HG02938 (cell line): ENCODE measurements around the gene RTL5.

Experiments
- ATAC-seq: cut with Tn5 transposase; IDR thresholded peaks from one replicate; pipeline ENCODE4 v1.9.1; 2021; ENCODE audit warnings: mild to moderate bottlenecking, moderate library complexity; ENCODE audit not compliant: unreplicated experiment

Gene RTL5

GRCh38 chrX:72130156-72130761 lies 1.5 kb downstream of the RTL5 start:
- ATAC-seq: no peak

GRCh38 chrX:72129661-72130060 lies 2.1 kb downstream of the RTL5 start:
- no peak for ATAC-seq

GRCh38 chrX:72128881-72129280 lies 2.8 kb downstream of the RTL5 start:
- no peak for ATAC-seq

GRCh38 chrX:72128183-72128834 lies 3.4 kb downstream of the RTL5 start:
- no peak for ATAC-seq

- ATAC-seq: no peak
Measured at GRCh38 chrX:72127332-72127731, 4.4 kb downstream of the RTL5 start.

GRCh38 chrX:72126539-72127140 lies 5.1 kb downstream of the RTL5 start:
- ATAC-seq: peak; percentile 50

GRCh38 chrX:72126048-72126415 lies 5.7 kb downstream of the RTL5 start:
- no peak for ATAC-seq

DNA sequence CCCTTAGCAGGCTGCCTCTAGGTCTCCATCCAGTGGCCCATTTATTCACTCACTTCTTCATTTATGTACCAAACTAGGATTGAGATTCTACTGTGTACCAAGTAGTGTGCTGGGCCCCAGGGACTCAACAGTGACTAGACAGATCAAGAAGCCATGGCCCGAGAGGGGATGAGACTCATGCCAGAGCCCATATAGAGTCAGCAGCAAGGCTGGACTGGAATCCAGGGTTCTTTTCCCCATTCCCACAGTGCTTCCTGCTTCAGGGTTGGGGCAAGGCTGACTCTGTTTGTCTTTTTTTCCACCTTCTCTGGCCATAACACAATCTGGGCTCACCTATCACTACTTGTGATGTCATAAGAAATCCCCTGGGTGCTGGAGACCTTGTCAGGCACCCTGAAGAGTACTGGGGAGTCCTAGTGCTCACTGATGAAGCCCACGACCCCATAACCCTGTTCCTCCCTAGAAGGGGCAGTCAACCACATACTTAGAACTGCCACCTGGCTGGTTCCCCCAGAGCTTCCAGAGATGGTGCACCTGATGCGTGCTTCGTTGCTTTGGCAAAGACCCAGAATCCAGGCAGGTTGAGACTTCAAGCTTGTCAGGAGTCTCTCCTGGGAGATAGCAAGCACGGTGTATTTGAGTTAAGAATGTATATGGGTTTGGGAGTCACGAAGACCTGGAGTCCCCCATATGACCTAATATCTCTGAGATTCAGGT lies 6.2 kb downstream of the RTL5 start:
- no peak for ATAC-seq

- ATAC-seq: no peak
Measured at GRCh38 chrX:72124540-72125201, 7.0 kb downstream of the RTL5 start.

DNA sequence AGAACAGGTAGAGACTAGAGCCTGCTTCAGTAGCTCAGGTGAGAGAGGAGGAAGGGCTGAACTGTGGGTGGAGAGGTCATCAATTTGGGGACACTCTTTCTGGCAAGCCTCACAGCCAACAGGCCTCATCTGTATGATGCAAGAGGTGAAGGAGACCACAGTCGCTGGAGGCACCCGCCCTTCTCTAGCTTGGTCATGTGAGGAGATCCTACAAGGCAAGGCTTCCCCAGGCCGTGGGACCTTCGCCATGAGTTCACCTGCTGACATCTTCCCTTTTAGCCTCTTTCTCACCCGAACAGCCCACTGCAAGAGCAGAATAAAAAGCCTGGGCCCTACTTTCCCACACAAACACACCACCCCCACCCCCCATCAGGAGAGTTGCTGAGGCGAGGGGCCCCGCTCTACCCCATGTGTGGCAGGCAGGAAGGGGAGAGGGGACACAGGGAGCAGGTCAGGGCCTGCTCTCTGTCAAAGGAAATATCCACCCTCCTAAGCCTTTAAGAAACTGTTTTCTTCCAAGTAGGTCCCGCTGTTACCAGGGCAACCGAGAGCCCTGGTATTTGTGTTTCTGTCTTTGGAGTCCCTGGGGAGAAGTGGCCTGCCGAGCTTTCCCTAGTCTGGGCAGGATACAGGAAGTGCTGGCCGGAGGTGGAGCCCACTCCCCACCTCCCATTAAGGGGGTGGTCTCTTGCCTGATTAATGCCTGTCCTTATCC lies 8.1 kb downstream of the RTL5 start:
- no peak for ATAC-seq

DNA sequence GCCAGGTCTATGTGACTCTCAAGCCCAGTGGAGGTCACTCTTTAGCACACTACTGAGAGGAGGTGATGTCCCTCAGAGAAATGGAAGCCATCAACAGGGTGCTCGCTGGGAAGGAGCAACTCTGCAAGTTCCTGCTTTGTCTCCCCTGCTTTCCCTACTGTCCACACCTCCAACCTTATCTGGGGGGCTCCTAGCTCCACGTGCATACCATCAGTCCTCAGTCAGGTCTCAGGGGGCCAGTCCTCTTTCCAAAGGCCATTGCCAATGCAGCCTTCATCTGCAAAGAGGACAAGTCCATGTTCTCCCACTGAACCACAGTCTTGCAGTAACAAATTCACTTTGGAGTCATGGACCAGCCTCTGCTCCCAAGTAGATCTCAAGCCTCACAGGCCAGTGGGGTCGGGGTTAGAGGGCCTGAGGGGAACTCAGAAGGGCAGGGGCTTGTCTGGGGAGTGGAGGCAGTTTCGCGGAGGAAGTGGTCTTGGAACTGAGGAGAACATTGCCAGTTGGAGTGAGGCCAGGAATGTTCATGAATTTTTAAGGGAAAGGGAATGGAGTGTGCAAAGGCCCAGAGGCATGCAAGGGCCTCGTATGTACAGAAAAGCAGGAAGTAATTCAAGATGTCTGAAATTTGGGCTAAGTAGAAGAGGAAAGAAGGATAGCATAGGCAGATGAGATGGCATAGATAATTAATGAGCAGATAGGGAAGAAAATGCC lies 8.9 kb downstream of the RTL5 start:
- ATAC-seq: no peak

DNA sequence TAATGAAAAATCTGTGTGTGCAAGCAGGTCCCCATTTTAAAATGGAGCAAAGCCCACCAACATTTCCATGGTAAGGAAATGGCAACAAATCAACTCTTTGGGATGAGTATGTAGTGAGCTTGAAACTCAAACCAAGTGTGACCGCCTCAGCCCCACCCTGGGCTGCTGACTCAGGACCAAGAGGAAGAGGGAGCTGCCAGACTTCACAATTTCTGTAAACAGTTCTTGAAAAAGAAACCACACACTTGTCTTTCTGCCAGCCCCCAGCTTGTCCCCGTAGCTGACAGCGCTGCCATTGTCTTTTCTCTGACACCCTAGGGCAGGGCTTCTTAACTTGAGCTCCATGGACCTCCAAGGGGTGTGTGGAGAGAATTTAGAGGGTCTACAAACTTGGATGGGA lies 10.3 kb downstream of the RTL5 start:
- ATAC-seq: no peak

DNA sequence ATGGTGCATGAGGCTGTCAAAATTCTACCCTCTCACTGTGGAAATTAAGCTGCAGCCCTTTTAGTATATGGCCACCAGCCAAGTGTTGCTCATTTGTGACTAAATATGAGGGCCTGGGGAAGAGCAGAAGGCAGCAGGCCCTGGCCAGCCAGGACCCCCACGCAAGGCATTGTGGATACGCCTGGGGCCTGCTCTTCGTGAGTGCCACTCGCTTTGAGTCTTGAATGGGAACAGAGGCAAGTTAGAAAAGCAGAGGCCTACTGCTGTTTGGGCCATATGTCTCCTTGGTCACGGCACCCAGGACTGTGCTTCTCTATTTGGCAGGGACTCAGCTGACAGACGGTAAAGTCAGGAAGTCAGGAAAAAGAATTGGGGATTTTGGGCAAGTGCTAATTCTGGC lies 10.9 kb downstream of the RTL5 start:
- no peak for ATAC-seq

DNA sequence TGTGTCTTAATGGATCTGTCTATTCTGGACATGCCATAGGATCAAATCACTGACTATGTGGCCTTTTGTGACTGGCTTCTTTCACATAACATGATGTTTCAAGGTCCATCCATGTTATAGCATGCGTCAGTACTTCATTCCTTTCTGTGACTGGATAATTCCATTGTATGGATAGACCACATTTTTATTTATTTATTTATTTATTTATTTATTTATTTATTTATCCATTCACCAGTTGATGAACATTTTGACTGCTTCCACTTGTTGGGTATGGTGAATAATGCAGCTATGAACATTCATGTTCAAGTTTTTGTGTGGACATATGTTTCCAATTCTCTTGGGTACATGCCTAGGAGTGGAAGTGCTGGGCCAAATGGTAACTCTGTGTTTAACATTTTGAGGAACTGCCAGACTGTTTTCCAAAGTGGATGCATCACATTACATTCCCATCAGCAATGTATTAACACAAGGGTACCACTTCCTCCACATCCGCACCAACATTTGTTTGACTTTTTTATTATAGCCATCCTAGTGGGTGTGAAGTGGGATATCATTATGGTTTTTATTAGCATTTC lies 14.0 kb downstream of the RTL5 start:
- no peak for ATAC-seq

- ATAC-seq: no peak
Measured at GRCh38 chrX:72115380-72115779, 16.3 kb downstream of the RTL5 start.

DNA sequence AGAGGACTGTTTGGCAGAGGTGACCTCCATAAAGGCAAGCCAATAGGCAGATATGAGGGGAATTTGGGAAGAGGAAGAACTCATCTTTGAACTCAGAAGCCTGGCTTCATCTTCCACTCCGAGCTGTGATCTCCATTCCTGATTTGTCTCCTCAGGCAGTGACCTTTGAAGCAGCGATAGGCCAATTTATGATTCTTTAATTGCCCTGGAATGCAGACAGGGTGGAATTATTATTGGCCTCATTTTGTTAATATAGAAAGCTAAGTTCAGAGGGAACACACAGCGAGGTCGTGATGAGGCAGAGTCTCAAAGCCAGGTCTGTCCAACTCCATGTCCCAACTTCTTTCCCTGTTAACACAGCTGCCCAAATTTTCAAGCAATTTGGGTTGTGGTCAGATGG lies 16.9 kb downstream of the RTL5 start:
- ATAC-seq: no peak

- ATAC-seq: no peak
Measured at GRCh38 chrX:72114306-72114705, 17.4 kb downstream of the RTL5 start.

- ATAC-seq: no peak
Measured at GRCh38 chrX:72113461-72113860, 18.3 kb downstream of the RTL5 start.

GRCh38 chrX:72110876-72111708 lies 20.6 kb downstream of the RTL5 start:
- ATAC-seq: no peak
